GM19193 (cell line): ENCODE results near the gene RHAG.

Experiments used
- POLR2A ChIP-seq: IDR thresholded peaks from 4 replicates; pipeline ENCODE4 v1.6.1; 2011; ENCODE audit not compliant: insufficient read depth, insufficient read length; ENCODE audit errors: extremely low read depth

Gene RHAG

GRCh38 chr6:49646942-49647341, 10.3 kb upstream of the RHAG start:
- no peak for TF ChIP-seq POLR2A

- TF ChIP-seq POLR2A: no peak
These were observed 9.6 kb upstream of the RHAG start for GRCh38 chr6:49646130-49646824.

GRCh38 chr6:49645139-49645538, 8.5 kb upstream of the RHAG start:
- no peak for TF ChIP-seq POLR2A

GRCh38 chr6:49639177-49639817, 2.7 kb upstream of the RHAG start:
- no peak for TF ChIP-seq POLR2A

- TF ChIP-seq POLR2A: no peak
These were observed 702 bp upstream of the RHAG start for GRCh38 chr6:49637350-49637731.

- TF ChIP-seq POLR2A: no peak
These were observed 494 bp downstream of the RHAG start for GRCh38 chr6:49635978-49636712.

GRCh38 chr6:49635480-49635879, 1.2 kb downstream of the RHAG start:
- no peak for TF ChIP-seq POLR2A

GRCh38 chr6:49634836-49635218, 1.8 kb downstream of the RHAG start:
- no peak for TF ChIP-seq POLR2A

- no peak for TF ChIP-seq POLR2A
These were observed 2.4 kb downstream of the RHAG start for GRCh38 chr6:49634092-49634835.

- no peak for TF ChIP-seq POLR2A
These were observed 3.1 kb downstream of the RHAG start for GRCh38 chr6:49633541-49633940.

- no peak for TF ChIP-seq POLR2A
These were observed 3.9 kb downstream of the RHAG start for GRCh38 chr6:49632727-49633126.

GRCh38 chr6:49626811-49627210, 9.8 kb downstream of the RHAG start:
- TF ChIP-seq POLR2A: no peak

GRCh38 chr6:49618257-49618656, 18.4 kb downstream of the RHAG start:
- TF ChIP-seq POLR2A: no peak

GRCh38 chr6:49609285-49609684, 27.4 kb downstream of the RHAG start:
- TF ChIP-seq POLR2A: no peak

- TF ChIP-seq POLR2A: no peak
These were observed 29.2 kb downstream of the RHAG start for GRCh38 chr6:49607391-49607982.
